Lower leg skin (tissue), 4 donors: ENCODE results near the gene TFRC. TPM values are rescaled to one million over a fixed set of nuclear protein-coding genes. Genes with fewer than 3 reads are reported as not detected.
"Not testable (repeated sequence)": the region's sequence is repeated elsewhere in the genome, so short reads cannot be mapped to it uniquely, and the experiment has no call there.

ENCODE experiments used
- DNase-seq, 2 donors: peaks; one replicate each; pipeline ENCODE4 v3.0.0-alpha.2; 2019; ENCODE audit warnings: low spot score in 2 of 2
- H3K4me3 ChIP-seq: fragments of 200-600 bp; sonication (generic); 2 replicates; pipeline ENCODE4 v1.5.1; 2017; ENCODE audit warnings: mild to moderate bottlenecking, low read depth; ENCODE audit not compliant: poor library complexity, severe bottlenecking
- CTCF ChIP-seq, 3 donors: fragments of 450-650 bp; IDR thresholded peaks; one replicate each; pipeline ENCODE4 v1.5.1; 2016; ENCODE audit warnings: antibody characterized with exemption in 3 of 3, mild to moderate bottlenecking in 3 of 3, moderate library complexity in 2 of 3
- POLR2A ChIP-seq, 2 donors: fragments of 450-650 bp; IDR thresholded peaks; one replicate each; pipeline ENCODE4 v1.6.1; 2016 to 2017; ENCODE audit warnings: antibody characterized with exemption in 2 of 2, mild to moderate bottlenecking in 1 of 2, moderate library complexity in 1 of 2
- WGBS, 2 donors: methylation state at CpG; one replicate each; pipeline ENCODE4 v1.1.5; 2018; 5-methylcytosine and 5-hydroxymethylcytosine counted together
- intact Hi-C: fragments of 100-400 bp; cut with DNase I; formaldehyde crosslinking; loops from one replicate; pipeline ENCODE4 v1.15.0; 2023; ENCODE audit warnings: low total_unique reads
- total RNA-seq, 4 donors: library from RNA; depleted of rRNA; stranded (reverse); fragments of >200 nt; gene quantifications; one replicate each; pipeline ENCODE4 v1.1.0, GENCODE V29; 2016

TFRC gene
- total RNA-seq, 4 donors from 2014 or later, result 48.3 to 73.5 (median 59.6) TPM

DNA sequence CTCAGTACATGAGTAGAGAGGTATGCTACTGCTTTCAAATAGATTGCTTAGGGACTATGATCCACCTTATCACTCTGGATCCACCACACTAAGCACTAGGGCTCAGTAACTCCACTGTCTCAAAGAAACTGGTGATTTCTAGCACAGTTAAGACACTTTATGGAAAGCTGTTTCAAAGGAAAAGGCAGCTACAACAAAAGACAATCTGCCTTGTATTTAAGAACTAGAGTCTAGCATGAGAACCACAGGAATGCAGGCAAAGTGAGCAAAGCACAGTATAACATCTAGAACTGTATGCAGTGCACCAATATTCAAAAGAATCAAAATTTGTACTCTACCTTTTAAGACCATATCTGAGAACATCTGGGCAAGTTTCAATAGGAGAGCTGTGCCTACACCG lies 17.9 kb downstream of the TFRC start:
- no peak overlapping the region for H3K4me3 ChIP-seq
- TF ChIP-seq CTCF (IDR thresholded peaks at IDR 0.05), result no peak
- no peak for TF ChIP-seq POLR2A (IDR thresholded peaks at IDR 0.05)
- 95 to 100% methylated on average over 1 of the region's 1 CpG for WGBS, 2 donors
- no peak for DNase-seq
- intact Hi-C loops, result no loop called here

- WGBS, 2 donors, result 86 to 89% methylated on average over 6 of the region's 6 CpGs
- no peak overlapping the region for H3K4me3 ChIP-seq
- TF ChIP-seq CTCF (IDR thresholded peaks at IDR 0.05) (no peak), POLR2A (IDR thresholded peaks at IDR 0.05) (no peak)
- intact Hi-C loops, result no loop called here
- no peak for DNase-seq
These were observed 18.4 kb downstream of the TFRC start for GRCh38 chr3:196063456-196063855.

DNA sequence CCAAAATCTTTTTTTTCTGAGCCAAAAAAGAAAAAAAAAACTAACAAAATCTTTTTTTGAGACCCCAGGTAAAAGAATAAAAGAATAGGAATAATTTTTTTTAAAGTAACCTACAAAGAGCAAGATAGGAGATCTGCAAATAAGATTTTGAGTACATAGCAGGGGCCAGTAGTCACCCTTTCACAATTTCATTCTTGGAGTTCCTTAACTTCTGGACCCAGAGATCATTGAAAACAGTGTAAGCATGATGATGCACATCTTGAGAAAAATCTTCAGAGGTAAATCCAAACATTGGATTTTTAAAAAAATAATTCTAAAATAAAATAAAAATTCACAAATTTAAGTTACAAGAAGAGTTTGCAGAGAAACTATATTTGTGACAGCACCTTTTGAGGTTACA lies 18.8 kb downstream of the TFRC start:
- DNase-seq, result no peak
- TF ChIP-seq POLR2A (IDR thresholded peaks at IDR 0.05) (no peak), CTCF (IDR thresholded peaks at IDR 0.05) (no peak)
- H3K4me3 ChIP-seq, result no peak overlapping the region
- intact Hi-C loops, result no loop called here

DNA sequence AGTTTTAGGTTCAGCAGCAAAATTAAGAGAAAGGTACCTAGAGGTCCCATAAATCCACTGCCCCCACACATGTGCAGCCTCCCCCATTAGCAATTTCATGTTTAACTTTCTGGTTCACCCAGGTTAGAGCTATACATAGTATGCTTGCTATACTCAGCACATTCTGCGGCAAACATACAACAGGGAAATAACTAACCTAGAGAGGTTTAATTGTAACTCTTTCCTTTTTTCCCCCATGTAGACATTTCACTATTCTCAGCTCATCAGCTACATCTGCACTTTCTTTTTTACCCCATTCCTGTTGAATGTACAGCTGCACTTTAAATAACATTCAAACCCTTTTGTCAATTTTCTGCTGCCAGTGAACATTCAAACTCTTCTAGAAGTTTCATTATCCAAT lies 21.1 kb downstream of the TFRC start:
- TF ChIP-seq CTCF (IDR thresholded peaks at IDR 0.05) (no peak), POLR2A (IDR thresholded peaks at IDR 0.05) (no peak)
- 95 to 100% methylated on average over 1 of the region's 1 CpG for WGBS, 2 donors
- no peak for DNase-seq
- no peak overlapping the region for H3K4me3 ChIP-seq
- intact Hi-C loops, result no loop called here

DNA sequence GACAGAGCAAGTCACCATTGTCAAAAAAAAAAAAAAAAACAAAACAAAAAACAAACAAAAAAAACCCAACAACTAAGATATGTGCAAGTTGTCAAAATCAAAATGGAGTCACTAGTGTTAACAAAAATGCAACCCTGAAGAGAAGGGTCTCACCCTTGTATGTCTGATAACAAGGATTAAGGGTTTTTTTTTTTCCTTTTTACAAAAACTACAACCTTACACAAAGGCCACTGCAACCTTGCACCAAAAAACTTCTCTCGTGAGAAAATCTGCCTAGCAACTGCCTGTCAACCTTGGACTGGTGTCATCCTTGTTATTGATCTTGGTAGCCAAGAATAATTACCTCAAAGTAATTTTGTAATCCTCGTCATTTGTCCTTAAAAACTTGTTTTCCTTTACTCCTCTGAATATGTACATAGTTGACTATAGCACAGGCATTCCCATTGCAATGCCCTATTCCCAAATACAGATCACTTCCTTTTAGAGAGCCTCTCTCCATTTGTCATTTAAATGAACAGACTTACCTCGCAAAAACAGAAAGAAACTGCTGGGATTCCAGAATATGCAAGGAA lies 24.0 kb downstream of the TFRC start:
- H3K4me3 ChIP-seq, result no peak overlapping the region
- TF ChIP-seq CTCF (IDR thresholded peaks at IDR 0.05), result no peak
- DNase-seq, result no peak
- intact Hi-C loops, result no loop called here
- WGBS, 2 donors, result 60 to 91% methylated on average over 3 of the region's 3 CpGs

DNA sequence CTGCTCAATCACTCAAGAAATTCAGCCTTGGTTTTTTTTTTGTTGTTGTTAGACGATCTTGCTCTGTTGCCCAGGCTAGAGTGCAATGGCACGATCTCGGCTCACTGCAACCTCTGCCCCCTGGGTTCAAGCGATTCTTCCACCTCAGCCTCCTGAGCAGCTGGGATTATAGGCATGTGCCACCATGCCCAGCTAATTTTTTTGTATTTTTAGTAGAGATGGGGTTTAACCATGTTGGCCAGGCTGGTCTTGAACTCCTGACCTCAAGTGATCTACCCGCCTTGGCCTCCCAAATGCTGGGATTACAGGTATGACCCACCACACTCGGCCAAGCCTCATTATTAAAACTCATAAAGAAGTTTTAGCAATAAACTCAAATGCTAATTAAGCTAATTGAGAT lies 25.5 kb downstream of the TFRC start:
- 93 to 97% methylated on average over 6 of the region's 6 CpGs for WGBS, 2 donors
- H3K4me3 ChIP-seq, intact Hi-C loops, DNase-seq: not testable (repeated sequence)
